Fibroblast of mammary gland (primary cell): ENCODE data around the gene TCIRG1.

Experiments used
- DNase-seq: peaks from one replicate; pipeline ENCODE4 v3.0.0-alpha.2; 2010; ENCODE audit warnings: low read depth
- H3K4me3 ChIP-seq: 2 replicates; pipeline ENCODE4 v1.5.1; 2011; ENCODE audit warnings: low read depth, mild to moderate bottlenecking, low read length, moderate library complexity; ENCODE audit not compliant: control insufficient read depth
- CTCF ChIP-seq: conservative IDR thresholded peaks from 2 replicates; pipeline ENCODE4 v1.5.1; 2011; ENCODE audit warnings: low read depth, low read length, inconsistent platforms; ENCODE audit not compliant: control insufficient read depth, insufficient read depth

Gene TCIRG1

GRCh38 chr11:68009391-68010089 is 29.3 kb upstream of the TCIRG1 start:
- peak overlapping the region; percentile 47 for H3K4me3 ChIP-seq
- DNase-seq: peak; percentile 59
- TF ChIP-seq CTCF: peak; percentile 39

- H3K4me3 ChIP-seq: peak within 1 kb of the TSS; percentile 47
- DNase-seq: peak; percentile 84
- TF ChIP-seq CTCF: no peak
These were observed 28.5 kb upstream of the TCIRG1 start, which contains the start of gene ALDH3B1 for GRCh38 chr11:68010090-68011041. ALDH3B1 (plus strand) TSS chr11:68010327; CDS start chr11:68015298, 4,971 bp downstream.

GRCh38 chr11:68011051-68011943 is 27.5 kb upstream of the TCIRG1 start:
- peak overlapping the region; percentile 47 for H3K4me3 ChIP-seq
- TF ChIP-seq CTCF: no peak
- no peak for DNase-seq

- no peak for DNase-seq
- H3K4me3 ChIP-seq: no peak overlapping the region
- no peak for TF ChIP-seq CTCF
These were observed 26.6 kb upstream of the TCIRG1 start for GRCh38 chr11:68012044-68012842.

- peak; percentile 85 for DNase-seq
- no peak for TF ChIP-seq CTCF
- no peak overlapping the region for H3K4me3 ChIP-seq
These were observed 25.8 kb upstream of the TCIRG1 start for GRCh38 chr11:68012843-68013610.
